Peyer's patch (tissue), 4 donors: ENCODE data around the gene FUS.

ENCODE experiments used
- POLR2A ChIP-seq, 2 donors: fragments of 450-650 bp; IDR thresholded peaks; one replicate each; pipeline ENCODE4 v1.5.1; 2017; ENCODE audit warnings: antibody characterized with exemption in 2 of 2, mild to moderate bottlenecking in 2 of 2, moderate library complexity in 2 of 2
- TF ChIP-seq, protein P1 (sequence below), 6 experiments: fragments of 450-650 bp in 4 of 6; fragments of 200-600 bp in 2 of 6; sonication (generic) in 1 of 6; IDR thresholded peaks; one replicate each; pipeline ENCODE4 v1.5.1; 2017 to 2019; ENCODE audit warnings: antibody characterized with exemption in 6 of 6, mild to moderate bottlenecking in 3 of 6, moderate library complexity in 1 of 6

GRCh38 chr16:31179219-31179746, 656 bp upstream of the FUS start:
- TF ChIP-seq, protein P1, sequence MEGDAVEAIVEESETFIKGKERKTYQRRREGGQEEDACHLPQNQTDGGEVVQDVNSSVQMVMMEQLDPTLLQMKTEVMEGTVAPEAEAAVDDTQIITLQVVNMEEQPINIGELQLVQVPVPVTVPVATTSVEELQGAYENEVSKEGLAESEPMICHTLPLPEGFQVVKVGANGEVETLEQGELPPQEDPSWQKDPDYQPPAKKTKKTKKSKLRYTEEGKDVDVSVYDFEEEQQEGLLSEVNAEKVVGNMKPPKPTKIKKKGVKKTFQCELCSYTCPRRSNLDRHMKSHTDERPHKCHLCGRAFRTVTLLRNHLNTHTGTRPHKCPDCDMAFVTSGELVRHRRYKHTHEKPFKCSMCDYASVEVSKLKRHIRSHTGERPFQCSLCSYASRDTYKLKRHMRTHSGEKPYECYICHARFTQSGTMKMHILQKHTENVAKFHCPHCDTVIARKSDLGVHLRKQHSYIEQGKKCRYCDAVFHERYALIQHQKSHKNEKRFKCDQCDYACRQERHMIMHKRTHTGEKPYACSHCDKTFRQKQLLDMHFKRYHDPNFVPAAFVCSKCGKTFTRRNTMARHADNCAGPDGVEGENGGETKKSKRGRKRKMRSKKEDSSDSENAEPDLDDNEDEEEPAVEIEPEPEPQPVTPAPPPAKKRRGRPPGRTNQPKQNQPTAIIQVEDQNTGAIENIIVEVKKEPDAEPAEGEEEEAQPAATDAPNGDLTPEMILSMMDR (IDR thresholded peaks at IDR 0.05) = no peak
- TF ChIP-seq POLR2A (IDR thresholded peaks at IDR 0.05) = no peak
